Tibial artery (tissue), 4 donors: ENCODE results near the gene ADAM19.

Experiments used
- DNase-seq, 2 donors: peaks; one replicate each; pipeline ENCODE4 v3.0.0-alpha.2; 2019
- H3K27ac ChIP-seq, 2 donors: fragments of 200-600 bp; sonication (generic) in 1 of 2; 1 replicate in 1 of 2; 2 replicates in 1 of 2; pipeline ENCODE4 v1.5.1; 2018 to 2019; ENCODE audit warnings: mild to moderate bottlenecking in 1 of 2
- H3K27me3 ChIP-seq, 2 donors: fragments of 200-600 bp; sonication (generic) in 1 of 2; one replicate each; pipeline versions ENCODE4 v1.5.1 to v1.6.0; 2016 to 2019
- H3K36me3 ChIP-seq, 3 donors: fragments of 200-600 bp; sonication (generic) in 2 of 3; one replicate each; pipeline ENCODE4 v1.5.1; 2016 to 2019; ENCODE audit warnings: mild to moderate bottlenecking in 2 of 3
- H3K4me1 ChIP-seq, 4 donors: fragments of 200-600 bp; sonication (generic) in 2 of 4; 1 replicate in 3 of 4; 2 replicates in 1 of 4; pipeline ENCODE4 v1.5.1; 2016 to 2019
- H3K4me3 ChIP-seq, 2 donors: fragments of 200-600 bp; sonication (generic) in 1 of 2; 1 replicate in 1 of 2; 2 replicates in 1 of 2; pipeline ENCODE4 v1.5.1; 2018 to 2019; ENCODE audit warnings: mild to moderate bottlenecking in 2 of 2
- H3K9me3 ChIP-seq, 3 donors: fragments of 200-600 bp; sonication (generic) in 1 of 3; one replicate each; pipeline ENCODE4 v1.5.1; 2016 to 2019
- CTCF ChIP-seq, 2 experiments: fragments of 200-600 bp in 1 of 2; fragments of 450-650 bp in 1 of 2; IDR thresholded peaks; one replicate each; pipeline ENCODE4 v1.5.1; 2017 to 2019; ENCODE audit warnings: antibody characterized with exemption in 2 of 2, mild to moderate bottlenecking in 1 of 2, moderate library complexity in 1 of 2
- intact Hi-C: fragments of 100-400 bp; cut with DNase I; formaldehyde crosslinking; loops from one replicate; pipeline ENCODE4 v1.15.0; 2023; ENCODE audit warnings: low total_unique reads

Gene ADAM19

GRCh38 chr5:157582731-157583620 lies 7.4 kb upstream of the ADAM19 start:
- H3K4me1 ChIP-seq = peaks cover 0 to 3% (median 0%) of the 10 kb centered on the region in 4 donors
- no peaks in the 10 kb centered on the region for H3K27me3 ChIP-seq
- no peak for TF ChIP-seq CTCF (IDR thresholded peaks at IDR 0.05)
- H3K4me3 ChIP-seq = no peak overlapping the region
- no peaks in the 10 kb centered on the region for H3K36me3 ChIP-seq
- intact Hi-C loops = no loop called here
- DNase-seq = no peak
- H3K27ac ChIP-seq = no peak overlapping the region
- H3K9me3 ChIP-seq = no peaks in the 10 kb centered on the region

GRCh38 chr5:157581901-157582300 lies 6.3 kb upstream of the ADAM19 start:
- no peak for TF ChIP-seq CTCF (IDR thresholded peaks at IDR 0.05)
- no peaks in the 10 kb centered on the region for H3K36me3 ChIP-seq
- no peak overlapping the region for H3K4me3 ChIP-seq
- H3K9me3 ChIP-seq = no peaks in the 10 kb centered on the region
- H3K4me1 ChIP-seq = peaks cover 0 to 3% (median 0%) of the 10 kb centered on the region in 4 donors
- H3K27me3 ChIP-seq = no peaks in the 10 kb centered on the region
- intact Hi-C loops = no loop called here
- no peak overlapping the region for H3K27ac ChIP-seq
- no peak for DNase-seq

DNA sequence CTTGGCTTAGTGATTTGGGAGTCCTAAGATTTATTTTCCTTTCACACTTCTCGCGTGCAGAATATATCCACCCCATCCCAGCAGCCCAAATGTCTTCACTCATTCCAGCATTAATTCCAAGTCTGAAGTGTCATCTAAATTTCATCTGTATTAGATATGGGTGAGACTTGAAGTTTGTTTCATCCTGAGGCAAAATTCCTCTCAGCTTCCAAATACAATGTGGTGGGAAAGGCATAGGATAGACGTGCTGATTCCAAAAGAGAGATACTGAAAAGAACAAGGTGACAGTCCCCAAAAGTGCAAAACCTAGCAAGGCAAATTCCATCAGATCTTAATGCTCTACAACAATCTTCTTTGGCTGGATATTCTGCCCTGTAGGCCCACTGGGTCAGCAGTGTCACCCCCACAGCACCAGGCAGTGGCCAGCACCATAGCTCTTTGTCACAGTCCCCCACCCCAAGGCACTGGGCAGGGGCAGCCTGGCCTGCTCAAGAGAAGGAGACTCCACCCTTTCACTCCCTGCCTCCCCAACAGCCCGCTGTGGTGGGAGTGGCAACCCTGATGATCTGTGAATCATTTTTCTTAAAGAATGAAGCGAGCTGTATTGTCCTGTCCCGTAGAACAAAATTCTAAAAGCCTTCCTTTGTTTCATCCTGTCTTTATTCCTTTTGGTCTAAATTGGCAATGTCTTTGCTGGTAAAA lies 2.7 kb upstream of the ADAM19 start:
- H3K36me3 ChIP-seq = no peaks in the 10 kb centered on the region
- H3K9me3 ChIP-seq = no peaks in the 10 kb centered on the region
- intact Hi-C loops = loop anchor here (5.0 to 10.0 kb wide), 2 partner anchors 71 to 183 kb away; no protein-coding TSS in a partner anchor
- H3K27me3 ChIP-seq = no peaks in the 10 kb centered on the region
- no peak for DNase-seq
- no peak for TF ChIP-seq CTCF (IDR thresholded peaks at IDR 0.05)
- H3K4me3 ChIP-seq = no peak overlapping the region
- no peak overlapping the region for H3K27ac ChIP-seq
- peaks cover 0 to 18% (median 13%) of the 10 kb centered on the region in 4 donors for H3K4me1 ChIP-seq

GRCh38 chr5:157576678-157577077 lies 1.1 kb upstream of the ADAM19 start:
- no peaks in the 10 kb centered on the region for H3K9me3 ChIP-seq
- H3K4me1 ChIP-seq = peaks cover 0 to 30% (median 13%) of the 10 kb centered on the region in 4 donors
- no peak overlapping the region for H3K27ac ChIP-seq
- intact Hi-C loops = loop anchor here (5.0 to 10.0 kb wide), 2 partner anchors 69 to 182 kb away; no protein-coding TSS in a partner anchor
- no peaks in the 10 kb centered on the region for H3K36me3 ChIP-seq
- no peaks in the 10 kb centered on the region for H3K27me3 ChIP-seq
- H3K4me3 ChIP-seq = no peak overlapping the region
- no peak for TF ChIP-seq CTCF (IDR thresholded peaks at IDR 0.05)
- DNase-seq = no peak

DNA sequence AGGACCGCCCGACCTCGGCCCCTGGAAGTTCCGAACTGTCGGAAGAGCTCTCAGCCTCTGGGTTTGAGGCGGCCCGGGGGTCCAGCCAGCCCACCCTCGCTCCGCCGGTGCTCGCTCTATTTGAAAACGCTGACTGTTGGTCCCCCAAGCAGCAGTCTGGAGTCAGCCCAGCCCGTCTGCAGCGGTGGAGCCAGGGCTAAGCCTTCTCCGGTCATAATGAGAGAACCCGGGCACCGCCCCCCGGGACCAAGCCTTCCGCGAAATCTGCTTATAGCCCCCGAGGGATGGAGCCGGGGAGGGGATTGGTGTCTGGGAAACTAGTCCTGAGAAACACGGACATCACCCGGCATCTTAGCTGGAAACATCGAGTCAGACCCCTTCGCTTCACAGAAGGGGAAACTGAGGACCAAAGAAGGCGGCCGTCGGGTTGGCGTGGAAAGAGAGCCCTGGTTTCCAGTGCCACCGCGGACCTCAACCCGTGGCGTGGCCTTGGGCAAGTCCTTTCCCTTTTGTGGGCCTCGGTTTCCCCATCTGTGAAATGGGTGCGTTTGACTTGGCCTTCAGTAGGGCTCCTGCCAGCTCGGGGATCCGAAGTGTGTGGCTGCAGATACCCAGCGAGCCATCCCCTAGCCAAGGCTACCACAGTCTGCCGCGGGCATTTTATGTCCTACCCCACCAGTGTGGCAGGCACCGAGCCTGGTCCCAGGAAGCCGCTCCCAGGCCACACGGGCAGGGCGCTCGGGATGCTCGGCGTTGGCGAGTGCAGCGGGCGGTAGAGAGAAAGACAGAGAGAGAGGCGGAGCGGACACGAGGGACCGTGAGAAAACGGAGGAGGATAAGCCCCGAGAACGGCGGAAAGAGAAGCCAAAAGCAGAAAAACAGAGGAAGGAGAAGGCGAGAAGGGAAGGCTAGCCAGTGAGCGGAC lies 857 bp downstream of the ADAM19 start:
- H3K4me3 ChIP-seq = peak overlapping the region; percentile 80 to 84
- no peaks in the 10 kb centered on the region for H3K36me3 ChIP-seq
- DNase-seq = peak; percentile 43 to 76
- no peaks in the 10 kb centered on the region for H3K9me3 ChIP-seq
- H3K27me3 ChIP-seq = no peaks in the 10 kb centered on the region
- intact Hi-C loops = loop anchor here (5.0 to 10.0 kb wide), 2 partner anchors 67 to 180 kb away; no protein-coding TSS in a partner anchor
- TF ChIP-seq CTCF (IDR thresholded peaks at IDR 0.05) = no peak
- peaks cover 0 to 40% (median 17%) of the 10 kb centered on the region in 4 donors for H3K4me1 ChIP-seq
- H3K27ac ChIP-seq = peak overlapping the region; percentile 83 to 86
